IMR-90 (cell line): ENCODE data around the gene CDH23. TPM values are rescaled to one million over a fixed set of nuclear protein-coding genes. Genes with fewer than 3 reads are reported as not detected.

Source experiments
- ATAC-seq: fragments of 200-7000 bp; cut with Tn5 transposase; 2 replicates; pipeline ENCODE4 v1.9.1; 2020; ENCODE audit warnings: low read depth, mild to moderate bottlenecking, moderate library complexity
- BruUV-seq: library from RNA; stranded (reverse); fragments of 400-500 nt; replicated peaks from 2 replicates; lab custom pipeline; 2021; lab: Mats Ljungman, UMichigan
- CTCF ChIA-PET: fragments of 300-600 bp; formaldehyde crosslinking; extraction: SDS; loops from one replicate; lab custom pipeline; 2021; ENCODE audit warnings: antibody characterized with exemption; lab: Yijun Ruan, JAX
- POLR2A ChIA-PET: fragments of 300-600 bp; sonication (Branson Sonifier 250); formaldehyde crosslinking; loops from one replicate; lab custom pipeline; 2022; ENCODE audit warnings: antibody characterized with exemption; ENCODE audit not compliant: unreplicated experiment; lab: Charles Lee
- DNase-seq: peaks from one replicate; pipeline ENCODE4 v3.0.0; 2013
- H2AFZ ChIP-seq: replicated peaks from 2 replicates; pipeline ENCODE3; 2013; ENCODE audit warnings: low read length, mild to moderate bottlenecking; ENCODE audit not compliant: poor library complexity
- H2AK5ac ChIP-seq: 2 replicates; pipeline ENCODE4 v1.6.1; 2013; ENCODE audit warnings: low read depth, low read length, inconsistent platforms
- H2AK9ac ChIP-seq: replicated peaks from 2 replicates; pipeline ENCODE3; 2013; ENCODE audit warnings: mild to moderate bottlenecking, low read depth, low read length, moderate library complexity; ENCODE audit not compliant: poor library complexity
- H2BK120ac ChIP-seq: 2 replicates; pipeline ENCODE4 v1.6.1; 2013; ENCODE audit warnings: low read depth, low read length, inconsistent platforms
- H2BK15ac ChIP-seq: 3 replicates; pipeline ENCODE4 v1.6.1; 2013; ENCODE audit warnings: low read depth, low read length, inconsistent platforms
- H2BK20ac ChIP-seq: 2 replicates; pipeline ENCODE4 v1.6.1; 2013; ENCODE audit warnings: low read depth, mild to moderate bottlenecking, inconsistent platforms, low read length, moderate library complexity
- H2BK5ac ChIP-seq: 2 replicates; pipeline ENCODE4 v1.6.1; 2013; ENCODE audit warnings: mild to moderate bottlenecking, low read depth, low read length, inconsistent platforms; ENCODE audit not compliant: poor library complexity, severe bottlenecking
- H3K14ac ChIP-seq: replicated peaks from 2 replicates; pipeline ENCODE4 v1.6.1; 2013; ENCODE audit warnings: low read depth, low read length, inconsistent platforms
- H3K18ac ChIP-seq: 2 replicates; pipeline ENCODE4 v1.6.1; 2013; ENCODE audit warnings: low read depth, low read length, control low read depth
- H3K23ac ChIP-seq: 2 replicates; pipeline ENCODE4 v1.6.1; 2013; ENCODE audit warnings: low read depth, low read length, inconsistent platforms
- H3K27ac ChIP-seq: 2 replicates; pipeline ENCODE4 v1.5.1; 2013; ENCODE audit warnings: mild to moderate bottlenecking, control low read depth, low read length; ENCODE audit not compliant: insufficient read depth
- H3K27me3 ChIP-seq: 2 replicates; pipeline ENCODE4 v1.6.1; 2013; ENCODE audit warnings: low read length; ENCODE audit not compliant: control insufficient read depth, insufficient read depth
- H3K36me3 ChIP-seq: 2 replicates; pipeline ENCODE4 v1.6.1; 2013; ENCODE audit warnings: low read length, mixed read lengths; ENCODE audit not compliant: control insufficient read depth, insufficient read depth
- H3K4ac ChIP-seq: 2 replicates; pipeline ENCODE4 v1.6.1; 2013; ENCODE audit warnings: low read depth, low read length, inconsistent platforms
- H3K4me1 ChIP-seq: 2 replicates; pipeline ENCODE4 v1.6.1; 2013; ENCODE audit warnings: low read length, mixed read lengths; ENCODE audit not compliant: control insufficient read depth, insufficient read depth
- H3K4me2 ChIP-seq: 2 replicates; pipeline ENCODE4 v1.6.1; 2013; ENCODE audit warnings: low read depth, mild to moderate bottlenecking, control low read depth, low read length, moderate library complexity
- H3K4me3 ChIP-seq: 2 replicates; pipeline ENCODE4 v1.5.1; 2013; ENCODE audit warnings: low read depth, mild to moderate bottlenecking, control low read depth, low read length, moderate library complexity; ENCODE audit not compliant: insufficient read depth
- H3K56ac ChIP-seq: 2 replicates; pipeline ENCODE4 v1.6.1; 2013; ENCODE audit warnings: low read length, inconsistent platforms; ENCODE audit not compliant: insufficient read depth; ENCODE audit errors: extremely low read depth
- H3K79me1 ChIP-seq, 2 experiments: 2 replicates each; pipeline ENCODE4 v1.6.1; 2013; ENCODE audit warnings: low read length in 2 of 2, inconsistent platforms in 1 of 2, low read depth in 1 of 2
- H3K9ac ChIP-seq: 2 replicates; pipeline ENCODE4 v1.6.1; 2013; ENCODE audit warnings: low read depth, low read length, control low read depth
- H3K9me1 ChIP-seq: 2 replicates; pipeline ENCODE4 v1.6.1; 2013; ENCODE audit warnings: low read length, inconsistent platforms; ENCODE audit not compliant: insufficient read depth
- H3K9me3 ChIP-seq: 2 replicates; pipeline ENCODE4 v1.6.1; 2013; ENCODE audit warnings: low read length; ENCODE audit not compliant: control insufficient read depth, insufficient read depth
- H4K20me1 ChIP-seq: 2 replicates; pipeline ENCODE4 v1.6.1; 2013; ENCODE audit warnings: low read length, inconsistent platforms; ENCODE audit not compliant: insufficient read depth
- H4K5ac ChIP-seq: 2 replicates; pipeline ENCODE4 v1.6.1; 2013; ENCODE audit warnings: mild to moderate bottlenecking, low read depth, low read length, control low read depth
- H4K8ac ChIP-seq, 2 experiments: 2 replicates each; pipeline ENCODE4 v1.6.1; 2013; ENCODE audit warnings: low read depth in 2 of 2, low read length in 2 of 2, control low read depth in 1 of 2, inconsistent platforms in 1 of 2
- H4K91ac ChIP-seq: 2 replicates; pipeline ENCODE4 v1.6.1; 2013; ENCODE audit warnings: low read depth, low read length, inconsistent platforms; ENCODE audit not compliant: insufficient read depth
- FOS ChIP-seq: fragments of 150-350 bp; IDR thresholded peaks from 2 replicates; pipeline ENCODE4 v1.6.1; 2016; ENCODE audit warnings: low read depth, low read length
- MAFK ChIP-seq: IDR thresholded peaks from 2 replicates; pipeline ENCODE4 v1.6.1; 2012; ENCODE audit warnings: low read depth, low read length, improper control_type of control experiment
- MXI1 ChIP-seq: IDR thresholded peaks from 2 replicates; pipeline ENCODE4 v1.6.1; 2012; ENCODE audit warnings: low read depth, mild to moderate bottlenecking, low read length, moderate library complexity, borderline replicate concordance
- RAD21 ChIP-seq: IDR thresholded peaks from 2 replicates; pipeline ENCODE4 v1.6.1; 2012; ENCODE audit warnings: low read length, improper control_type of control experiment
- RCOR1 ChIP-seq: IDR thresholded peaks from 2 replicates; pipeline ENCODE4 v1.6.1; 2012; ENCODE audit warnings: mild to moderate bottlenecking, low read length, improper control_type of control experiment; ENCODE audit not compliant: insufficient replicate concordance
- USF2 ChIP-seq: fragments of 150-350 bp; IDR thresholded peaks from 2 replicates; pipeline ENCODE4 v1.6.1; 2017; ENCODE audit warnings: mild to moderate bottlenecking, antibody characterized with exemption, low read length, low read depth
- WGBS, 2 experiments: methylation state at CpG; one replicate each; pipeline versions ENCODE4 v1.1.5 to v1.1.7; 2013; ENCODE audit warnings: missing lambda C conversion rate in 2 of 2; ENCODE audit not compliant: insufficient read length in 1 of 2; ENCODE audit errors: extremely low coverage in 2 of 2; 5-methylcytosine and 5-hydroxymethylcytosine counted together
- dilution Hi-C: fragments of 300-500 bp; cut with HindIII; formaldehyde crosslinking; loops from one replicate; pipeline ENCODE4 v1.14.3; 2018; ENCODE audit warnings: low sequenced_read_pairs; ENCODE audit not compliant: unreplicated experiment
- in situ Hi-C: fragments of 300-500 bp; cut with MboI; formaldehyde crosslinking; loops from 3 replicates; pipeline ENCODE4 v1.14.3; 2019; ENCODE audit warnings: low sequenced_read_pairs, inconsistent platforms, mixed read lengths
- intact Hi-C: fragments of 100-400 bp; cut with micrococcal nuclease; formaldehyde crosslinking; loops from 2 replicates; pipeline ENCODE4 v1.10.0; 2022
- polyA plus RNA-seq, 3 experiments: library from polyadenylated mRNA; depleted of rRNA; stranded (reverse); fragments of >200 nt; gene quantifications; 2 replicates each; pipeline ENCODE4 v1.2.3, GENCODE V29; 2012; ENCODE audit warnings: low replicate concordance in 1 of 3
- total RNA-seq: library from RNA; depleted of rRNA; stranded (reverse); fragments of >200 nt; gene quantifications from 2 replicates; pipeline ENCODE4 v1.2.3, GENCODE V29; 2012

CDH23 gene
- total and polyA plus RNA-seq, 2 of the 4 experiments (the other 2 are of a cell fraction), result under 0.01 to 0.03 TPM

GRCh38 chr10:71456631-71457030 is 59.9 kb downstream of the CDH23 start:
- Histone ChIP-seq H3K9ac (no peak overlapping the region), H2BK120ac (no peak overlapping the region), H3K36me3 (no peaks in the 10 kb centered on the region), H3K4me1 (no peaks in the 10 kb centered on the region), H4K20me1 (no peaks in the 10 kb centered on the region; the same call in 1 of the 2 replicates), H2BK20ac (no peak overlapping the region), H4K91ac (no peak overlapping the region), H3K23ac (no peak overlapping the region), H4K5ac (no peak overlapping the region), H3K4me2 (no peak overlapping the region), H3K27me3 (peaks cover 40% of the 10 kb centered on the region), H3K18ac (no peak overlapping the region), H4K8ac (no peak overlapping the region), H2AK9ac (no peak overlapping the region), H3K14ac (no peak overlapping the region), H3K56ac (no peak overlapping the region), H2AFZ (no peak overlapping the region), H3K79me1 (no peaks in the 10 kb centered on the region), H3K4ac (no peak overlapping the region), H2BK5ac (no peak overlapping the region), H2BK15ac (no peak overlapping the region), H3K9me3 (no peaks in the 10 kb centered on the region), H3K4me3 (no peak overlapping the region), H3K9me1 (no peaks in the 10 kb centered on the region), H2AK5ac (no peak overlapping the region), H3K27ac (no peak overlapping the region)
- DNase-seq, result no peak
- ChIA-PET POLR2A (no interaction called here), CTCF (no interaction called here)
- in situ Hi-C loops (no loop called here), dilution Hi-C loops (no loop called here), intact Hi-C loops (no loop called here)
- ATAC-seq, result no peak
- TF ChIP-seq MXI1 (no peak), RAD21 (no peak), MAFK (no peak), USF2 (no peak), FOS (no peak), RCOR1 (no peak)
- BruUV-seq, result no TSS peak
- WGBS, 2 experiments, result no CpG with 5 or more reads among the region's 3 CpGs
